Measurements from ENCODE around the gene HMOX2. TPM values are rescaled to one million over a fixed set of nuclear protein-coding genes. Genes with fewer than 3 reads are reported as not detected.

Gene HMOX2
- total RNA-seq, 1 donor from 2014 or later: 31.8 TPM

DNA sequence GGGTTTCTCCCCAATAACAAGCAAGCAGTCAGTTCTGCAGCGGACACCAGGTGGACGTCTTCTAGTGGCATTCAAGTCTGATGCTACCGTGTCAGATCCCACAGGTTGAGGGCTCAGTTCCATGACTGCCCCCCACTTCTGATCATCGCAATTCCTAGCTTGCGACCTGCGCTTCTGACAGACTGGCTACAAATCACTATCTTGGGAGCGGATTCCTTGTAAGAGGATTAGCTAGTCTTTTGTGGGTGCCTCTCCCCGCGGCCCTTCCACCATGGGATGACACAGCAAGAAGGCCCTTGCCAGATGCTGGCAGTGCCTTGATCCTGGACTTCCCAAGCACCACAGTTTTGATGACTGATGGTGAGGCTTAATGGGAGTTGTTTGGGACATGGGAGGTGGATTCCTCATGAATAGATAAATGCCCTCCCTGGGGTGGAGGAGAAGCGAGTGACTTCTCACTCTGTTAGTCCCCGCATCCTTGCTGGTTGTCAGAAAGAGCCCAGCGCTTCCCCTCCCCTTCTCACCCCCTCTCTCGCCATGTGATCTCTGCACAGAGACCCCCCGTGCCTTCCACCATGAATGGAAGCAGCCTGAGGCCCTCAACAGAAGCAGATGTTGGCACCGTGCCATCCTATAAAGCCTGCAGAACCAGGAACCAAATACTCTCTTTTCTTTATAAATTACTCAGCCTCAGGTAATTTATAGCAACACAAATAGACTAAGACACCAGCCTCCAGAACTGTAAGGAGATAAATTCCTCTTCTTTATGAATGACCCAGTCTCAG lies 43.3 kb downstream of the HMOX2 start:
- H3K36me3 ChIP-seq (ENCODE audit: control insufficient read depth in 3 of 3, insufficient read depth in 3 of 3, low read length in 3 of 3): no peaks in the 10 kb centered on the region
- H3K27ac ChIP-seq (ENCODE audit: low read depth, low read length): no peak overlapping the region
- H3K27me3 ChIP-seq (ENCODE audit: control insufficient read depth in 3 of 3, insufficient read depth in 3 of 3, low read length in 3 of 3): no peaks in the 10 kb centered on the region
- no peaks in the 10 kb centered on the region for H3K9me3 ChIP-seq (ENCODE audit: control insufficient read depth in 3 of 3, low read length in 3 of 3)
- H3K9ac ChIP-seq (ENCODE audit: low read depth in 1 of 3, low read length in 3 of 3): no peak overlapping the region
- H3K4me1 ChIP-seq (ENCODE audit: control insufficient read depth in 3 of 3, insufficient read depth in 3 of 3, low read length in 3 of 3): peaks cover 33 to 51% (median 39%) of the 10 kb centered on the region in 3 donors
- no peak overlapping the region for H3K4me3 ChIP-seq (ENCODE audit: low read length in 3 of 3)

DNA sequence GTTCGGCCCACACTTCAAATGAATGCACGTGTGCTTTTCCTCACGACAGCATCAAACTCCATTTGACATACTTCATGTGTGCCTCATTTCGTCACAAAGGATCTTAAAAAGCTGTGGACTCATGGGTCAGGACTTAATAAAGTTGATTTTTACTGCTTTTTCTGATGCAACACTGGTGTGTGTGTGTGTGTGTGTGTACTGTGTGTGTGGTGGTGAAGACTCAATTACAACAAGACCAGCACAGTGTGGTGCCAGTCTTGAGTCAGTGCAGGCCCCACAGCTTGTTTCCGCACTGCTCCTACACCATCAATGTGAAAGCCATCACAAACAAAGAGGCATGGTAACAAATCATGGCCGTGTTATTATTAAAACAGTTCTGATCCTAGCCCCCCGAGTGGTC lies 44.7 kb downstream of the HMOX2 start:
- no peak overlapping the region for H3K27ac ChIP-seq (ENCODE audit: low read depth, low read length)
- no peaks in the 10 kb centered on the region for H3K27me3 ChIP-seq (ENCODE audit: control insufficient read depth in 3 of 3, insufficient read depth in 3 of 3, low read length in 3 of 3)
- no peaks in the 10 kb centered on the region for H3K36me3 ChIP-seq (ENCODE audit: control insufficient read depth in 3 of 3, insufficient read depth in 3 of 3, low read length in 3 of 3)
- H3K4me1 ChIP-seq (ENCODE audit: control insufficient read depth in 3 of 3, insufficient read depth in 3 of 3, low read length in 3 of 3): peaks cover 28 to 52% (median 38%) of the 10 kb centered on the region in 3 donors
- H3K9ac ChIP-seq (ENCODE audit: low read depth in 1 of 3, low read length in 3 of 3): no peak overlapping the region
- no peak overlapping the region for H3K4me3 ChIP-seq (ENCODE audit: low read length in 3 of 3)
- H3K9me3 ChIP-seq (ENCODE audit: control insufficient read depth in 3 of 3, low read length in 3 of 3): no peaks in the 10 kb centered on the region

DNA sequence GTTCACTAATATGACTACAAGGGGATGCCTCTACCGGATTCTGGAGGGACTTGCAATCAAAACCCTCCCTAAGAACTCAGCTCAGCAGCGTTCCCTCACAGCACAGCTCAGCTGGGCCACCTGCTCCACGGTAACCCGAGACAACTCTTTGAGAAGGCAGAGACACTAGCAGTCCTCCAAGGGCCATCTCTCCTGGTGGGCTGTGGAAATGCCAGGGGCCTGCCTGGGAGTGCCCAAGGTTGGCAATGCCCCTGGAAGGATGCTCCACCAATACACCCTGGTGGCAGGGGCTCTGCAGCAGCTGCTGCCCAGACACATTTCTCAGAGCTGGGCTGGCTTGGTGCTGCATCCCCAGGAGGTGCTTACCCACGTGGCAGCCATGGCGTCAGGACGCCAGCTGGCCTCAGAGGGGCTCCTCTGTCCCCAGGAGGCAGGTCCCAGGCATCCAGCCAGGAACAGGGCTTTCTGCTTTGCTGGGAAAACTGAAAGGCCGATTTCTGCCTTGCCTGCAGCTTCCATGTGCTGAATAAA lies 45.9 kb downstream of the HMOX2 start:
- Histone ChIP-seq H3K4me1 (ENCODE audit: control insufficient read depth in 3 of 3, insufficient read depth in 3 of 3, low read length in 3 of 3) (peaks cover 30 to 52% (median 40%) of the 10 kb centered on the region in 3 donors), H3K9ac (ENCODE audit: low read depth in 1 of 3, low read length in 3 of 3) (peak overlapping the region in 1 of 3 donors; percentile 66), H3K27me3 (ENCODE audit: control insufficient read depth in 3 of 3, insufficient read depth in 3 of 3, low read length in 3 of 3) (no peaks in the 10 kb centered on the region), H3K4me3 (ENCODE audit: low read length in 3 of 3) (peak overlapping the region in 2 of 3 donors; percentile 27 to 35), H3K9me3 (ENCODE audit: control insufficient read depth in 3 of 3, low read length in 3 of 3) (no peaks in the 10 kb centered on the region), H3K27ac (ENCODE audit: low read depth, low read length) (peak overlapping the region; percentile 63), H3K36me3 (ENCODE audit: control insufficient read depth in 3 of 3, insufficient read depth in 3 of 3, low read length in 3 of 3) (no peaks in the 10 kb centered on the region)

DNA sequence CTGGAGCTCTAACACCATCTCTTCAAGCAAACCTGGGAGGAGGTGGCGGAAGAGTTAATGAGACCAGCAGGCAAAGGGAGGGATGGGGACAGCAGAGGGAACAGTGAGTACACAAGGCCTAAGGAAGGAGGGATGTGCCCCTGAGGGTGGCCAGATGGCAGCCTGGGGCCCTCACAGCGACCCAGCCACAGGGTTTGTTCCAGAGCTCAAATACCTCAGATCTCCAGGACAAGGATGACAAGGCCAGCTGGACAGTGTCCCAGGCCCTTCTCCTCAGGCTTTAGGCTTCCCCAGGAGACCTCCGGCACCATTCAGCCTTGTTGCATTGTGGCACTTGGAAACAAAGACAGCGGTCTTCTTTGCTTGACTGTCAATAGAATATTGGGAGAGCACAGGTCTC lies 47.5 kb downstream of the HMOX2 start:
- no peak overlapping the region for H3K4me3 ChIP-seq (ENCODE audit: low read length in 3 of 3)
- H3K27me3 ChIP-seq (ENCODE audit: control insufficient read depth in 3 of 3, insufficient read depth in 3 of 3, low read length in 3 of 3): no peaks in the 10 kb centered on the region
- H3K27ac ChIP-seq (ENCODE audit: low read depth, low read length): peak overlapping the region; percentile 63
- no peaks in the 10 kb centered on the region for H3K9me3 ChIP-seq (ENCODE audit: control insufficient read depth in 3 of 3, low read length in 3 of 3)
- H3K4me1 ChIP-seq (ENCODE audit: control insufficient read depth in 3 of 3, insufficient read depth in 3 of 3, low read length in 3 of 3): peaks cover 30 to 56% (median 37%) of the 10 kb centered on the region in 3 donors
- no peak overlapping the region for H3K9ac ChIP-seq (ENCODE audit: low read depth in 1 of 3, low read length in 3 of 3)
- H3K36me3 ChIP-seq (ENCODE audit: control insufficient read depth in 3 of 3, insufficient read depth in 3 of 3, low read length in 3 of 3): no peaks in the 10 kb centered on the region

DNA sequence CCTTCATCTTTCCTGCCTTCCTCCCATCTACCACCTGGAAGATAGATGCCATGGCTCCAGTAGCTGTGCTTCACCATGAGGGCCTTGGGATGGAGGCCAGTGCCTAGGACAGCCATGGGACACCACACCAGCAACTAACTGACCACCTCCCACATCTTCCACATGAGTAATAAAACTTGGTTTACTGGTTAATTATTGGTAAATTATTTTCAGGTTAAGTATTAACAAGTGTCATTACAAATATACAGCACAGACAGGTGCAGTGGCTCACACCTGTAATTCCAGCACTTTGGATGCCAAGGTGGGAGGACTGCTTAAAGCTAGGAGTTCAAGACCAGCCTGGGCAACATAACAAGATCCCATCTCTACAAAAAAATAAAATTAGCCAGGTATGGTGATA lies 48.4 kb downstream of the HMOX2 start:
- Histone ChIP-seq H3K9ac (ENCODE audit: low read depth in 1 of 3, low read length in 3 of 3) (no peak overlapping the region), H3K36me3 (ENCODE audit: control insufficient read depth in 3 of 3, insufficient read depth in 3 of 3, low read length in 3 of 3) (no peaks in the 10 kb centered on the region), H3K9me3 (ENCODE audit: control insufficient read depth in 3 of 3, low read length in 3 of 3) (no peaks in the 10 kb centered on the region), H3K27ac (ENCODE audit: low read depth, low read length) (peak overlapping the region; percentile 46), H3K4me3 (ENCODE audit: low read length in 3 of 3) (no peak overlapping the region), H3K27me3 (ENCODE audit: control insufficient read depth in 3 of 3, insufficient read depth in 3 of 3, low read length in 3 of 3) (no peaks in the 10 kb centered on the region), H3K4me1 (ENCODE audit: control insufficient read depth in 3 of 3, insufficient read depth in 3 of 3, low read length in 3 of 3) (peaks cover 38 to 58% (median 42%) of the 10 kb centered on the region in 3 donors)

DNA sequence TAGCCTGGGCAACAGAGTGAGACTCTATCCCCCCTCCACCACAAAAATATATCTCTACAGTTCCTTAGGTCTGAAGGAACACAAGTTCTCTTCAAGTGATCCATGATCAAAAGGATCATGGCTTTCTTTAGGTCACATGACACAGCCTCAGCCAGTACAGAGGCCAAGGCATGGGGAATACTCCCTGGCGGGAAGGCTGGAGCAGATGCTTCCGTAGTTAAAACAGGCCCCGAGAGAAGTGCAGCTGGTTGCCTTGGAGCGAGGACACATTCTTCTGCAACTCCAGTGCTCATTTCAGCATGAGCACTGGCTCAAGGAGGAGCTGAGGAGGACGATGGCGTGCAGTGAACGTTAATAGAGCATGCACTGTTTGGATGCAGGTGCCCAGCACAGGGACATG lies 48.9 kb downstream of the HMOX2 start:
- Histone ChIP-seq H3K4me1 (ENCODE audit: control insufficient read depth in 3 of 3, insufficient read depth in 3 of 3, low read length in 3 of 3) (peaks cover 43 to 59% (median 45%) of the 10 kb centered on the region in 3 donors), H3K27me3 (ENCODE audit: control insufficient read depth in 3 of 3, insufficient read depth in 3 of 3, low read length in 3 of 3) (no peaks in the 10 kb centered on the region), H3K9me3 (ENCODE audit: control insufficient read depth in 3 of 3, low read length in 3 of 3) (no peaks in the 10 kb centered on the region), H3K4me3 (ENCODE audit: low read length in 3 of 3) (no peak overlapping the region), H3K36me3 (ENCODE audit: control insufficient read depth in 3 of 3, insufficient read depth in 3 of 3, low read length in 3 of 3) (no peaks in the 10 kb centered on the region), H3K9ac (ENCODE audit: low read depth in 1 of 3, low read length in 3 of 3) (no peak overlapping the region), H3K27ac (ENCODE audit: low read depth, low read length) (peak overlapping the region; percentile 46)

DNA sequence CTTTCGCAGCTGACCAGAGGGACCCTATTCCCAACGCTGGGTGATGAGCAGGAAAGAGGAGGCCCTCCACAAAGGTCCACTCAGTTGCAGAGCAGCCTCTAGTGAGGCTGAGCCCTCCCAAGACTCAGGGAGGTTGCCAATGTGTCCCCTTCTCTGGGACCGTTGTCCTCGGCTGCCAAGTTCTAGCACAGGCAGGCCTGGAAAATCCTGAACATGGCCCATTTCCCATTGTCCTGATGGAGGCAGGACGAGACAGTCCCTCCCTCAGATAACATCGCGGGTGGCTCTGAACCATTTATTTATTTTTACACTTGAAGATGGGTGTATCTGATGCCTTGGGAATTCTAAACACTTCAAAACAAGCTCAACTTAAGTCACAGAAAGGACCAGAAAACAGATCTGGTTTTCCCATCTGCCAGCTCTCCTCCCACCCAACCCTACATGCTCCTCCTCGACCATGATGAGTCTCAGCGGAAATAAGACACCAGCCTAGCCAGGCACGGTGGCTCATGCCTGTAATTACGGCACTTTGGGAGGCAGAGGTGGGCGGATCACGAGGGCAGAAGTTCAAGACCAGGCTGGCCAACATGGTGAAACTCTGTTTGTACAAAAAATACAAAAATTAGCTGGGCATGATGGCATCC lies 49.6 kb downstream of the HMOX2 start:
- Histone ChIP-seq H3K27me3 (ENCODE audit: control insufficient read depth in 3 of 3, insufficient read depth in 3 of 3, low read length in 3 of 3) (no peaks in the 10 kb centered on the region), H3K27ac (ENCODE audit: low read depth, low read length) (no peak overlapping the region), H3K9me3 (ENCODE audit: control insufficient read depth in 3 of 3, low read length in 3 of 3) (no peaks in the 10 kb centered on the region), H3K4me1 (ENCODE audit: control insufficient read depth in 3 of 3, insufficient read depth in 3 of 3, low read length in 3 of 3) (peaks cover 43 to 57% (median 45%) of the 10 kb centered on the region in 3 donors), H3K36me3 (ENCODE audit: control insufficient read depth in 3 of 3, insufficient read depth in 3 of 3, low read length in 3 of 3) (no peaks in the 10 kb centered on the region), H3K9ac (ENCODE audit: low read depth in 1 of 3, low read length in 3 of 3) (no peak overlapping the region), H3K4me3 (ENCODE audit: low read length in 3 of 3) (no peak overlapping the region)

DNA sequence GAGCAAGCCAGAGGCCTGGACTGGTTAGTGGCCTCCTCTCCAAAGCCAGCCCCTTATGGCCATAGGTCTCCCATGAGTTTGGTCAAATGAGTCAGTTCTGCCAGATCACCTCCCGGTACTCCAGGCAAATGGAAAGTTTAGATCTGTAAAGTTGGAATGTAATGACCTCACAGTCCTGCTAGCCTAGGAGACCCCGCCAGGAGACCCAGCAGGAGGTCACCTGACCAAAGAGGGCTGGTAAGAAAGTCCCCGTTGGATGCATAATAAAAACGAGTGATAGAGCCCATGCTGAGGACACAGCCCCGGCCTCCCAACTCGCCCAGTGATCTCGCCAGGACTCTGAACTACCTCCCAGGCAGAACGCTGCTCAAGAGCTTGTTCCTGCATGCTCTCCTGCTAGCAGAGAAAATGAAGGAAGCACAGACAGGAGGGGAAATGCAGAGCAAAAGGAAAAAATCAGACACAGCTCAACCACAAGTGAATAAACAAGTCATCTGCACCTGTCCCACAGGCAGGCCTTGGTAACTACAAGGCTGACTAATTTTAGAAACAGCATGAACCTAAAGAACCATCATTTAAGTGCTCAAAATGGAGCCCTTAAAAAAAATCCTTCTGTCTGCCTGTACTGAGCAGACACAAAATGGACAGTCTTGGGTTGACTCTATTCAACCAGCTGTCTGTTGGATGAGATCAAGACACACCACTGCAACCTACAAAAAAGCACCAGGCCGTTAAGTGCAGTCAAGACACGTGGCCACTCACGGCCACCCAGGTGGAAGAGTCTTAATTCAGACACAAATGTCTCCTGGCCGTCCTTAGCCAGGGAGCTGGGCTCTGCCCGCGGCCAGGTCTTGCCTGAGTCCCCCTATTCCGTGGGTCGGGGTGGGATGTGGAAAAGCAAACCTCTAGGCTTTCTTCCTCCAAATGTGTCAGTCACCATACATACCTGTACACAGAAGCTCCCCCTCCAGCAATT lies 53.2 kb downstream of the HMOX2 start:
- H3K36me3 ChIP-seq (ENCODE audit: control insufficient read depth in 3 of 3, insufficient read depth in 3 of 3, low read length in 3 of 3): peaks cover 0 to 3% (median 2%) of the 10 kb centered on the region in 3 donors
- peak overlapping the region in 2 of 3 donors; percentile 60 to 61 for H3K9ac ChIP-seq (ENCODE audit: low read depth in 1 of 3, low read length in 3 of 3)
- peak overlapping the region in 2 of 3 donors; percentile 4 to 6 for H3K4me3 ChIP-seq (ENCODE audit: low read length in 3 of 3)
- peaks cover 19 to 31% (median 29%) of the 10 kb centered on the region in 3 donors for H3K4me1 ChIP-seq (ENCODE audit: control insufficient read depth in 3 of 3, insufficient read depth in 3 of 3, low read length in 3 of 3)
- no peaks in the 10 kb centered on the region for H3K9me3 ChIP-seq (ENCODE audit: control insufficient read depth in 3 of 3, low read length in 3 of 3)
- peak overlapping the region; percentile 43 for H3K27ac ChIP-seq (ENCODE audit: low read depth, low read length)
- no peaks in the 10 kb centered on the region for H3K27me3 ChIP-seq (ENCODE audit: control insufficient read depth in 3 of 3, insufficient read depth in 3 of 3, low read length in 3 of 3)

DNA sequence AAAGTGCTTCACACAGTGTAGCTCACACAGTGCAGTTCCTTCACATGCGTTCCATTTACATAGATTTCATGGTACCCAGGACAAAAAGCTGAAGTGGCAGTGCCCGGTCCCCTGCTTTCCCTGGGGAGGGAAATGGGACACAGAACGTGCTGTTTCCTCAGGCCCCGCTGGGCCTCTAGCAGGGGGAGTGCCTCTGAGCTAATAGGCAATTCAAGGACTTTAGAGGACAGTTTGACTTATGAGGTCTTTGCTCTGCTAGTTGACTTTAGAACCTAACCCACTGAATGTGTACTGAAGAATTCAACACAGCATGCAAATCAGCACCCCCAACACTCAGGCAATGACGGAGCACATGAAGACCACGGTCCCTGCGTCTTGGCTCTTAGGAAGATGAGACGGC lies 55.6 kb downstream of the HMOX2 start:
- H3K27me3 ChIP-seq (ENCODE audit: control insufficient read depth in 3 of 3, insufficient read depth in 3 of 3, low read length in 3 of 3): no peaks in the 10 kb centered on the region
- peaks cover 29 to 39% (median 31%) of the 10 kb centered on the region in 3 donors for H3K4me1 ChIP-seq (ENCODE audit: control insufficient read depth in 3 of 3, insufficient read depth in 3 of 3, low read length in 3 of 3)
- H3K36me3 ChIP-seq (ENCODE audit: control insufficient read depth in 3 of 3, insufficient read depth in 3 of 3, low read length in 3 of 3): peaks cover 0 to 3% (median 2%) of the 10 kb centered on the region in 3 donors
- no peak overlapping the region for H3K9ac ChIP-seq (ENCODE audit: low read depth in 1 of 3, low read length in 3 of 3)
- H3K27ac ChIP-seq (ENCODE audit: low read depth, low read length): no peak overlapping the region
- no peak overlapping the region for H3K4me3 ChIP-seq (ENCODE audit: low read length in 3 of 3)
- H3K9me3 ChIP-seq (ENCODE audit: control insufficient read depth in 3 of 3, low read length in 3 of 3): no peaks in the 10 kb centered on the region
